ENCODE results near the gene RAB11FIP3. TPM values are rescaled to one million over a fixed set of nuclear protein-coding genes. Genes with fewer than 3 reads are reported as not detected.

The RAB11FIP3 gene
- total and polyA plus RNA-seq, 4 donors, result 24.2 to 107 (median 66.4) TPM

GRCh38 chr16:569445-570254 is 144.2 kb downstream of the RAB11FIP3 start, which contains the start of gene PIGQ:
TSS of gene PIGQ (plus strand) at chr16:569968. CDS start at chr16:574075, 4,107 bp downstream.
- Histone ChIP-seq H3K4me3 (ENCODE audit: low read depth, low read length) (peak within 1 kb of the TSS; percentile 60), H3K27ac (ENCODE audit: low read depth, low read length) (peak within 1 kb of the TSS; percentile 75), H3K4me1 (ENCODE audit: control insufficient read depth, insufficient read depth, low read length) (peaks cover 56% of the 10 kb centered on the region), H3K36me3 (ENCODE audit: control insufficient read depth, insufficient read depth, low read length) (peaks cover 39% of the 10 kb centered on the region), H3K27me3 (ENCODE audit: control insufficient read depth, insufficient read depth, low read length) (no peaks in the 10 kb centered on the region), H3K9me3 (ENCODE audit: control insufficient read depth, insufficient read depth, low read length) (no peaks in the 10 kb centered on the region)
- peak in 2 of 6 donors; percentile 77 to 81 for DNase-seq (ENCODE audit: low read depth in 4 of 6, low spot score in 6 of 6)
- under 1% methylated on average over 86 of the region's 87 CpGs for WGBS (ENCODE audit: insufficient coverage)

Small RNA genes lying within 50 kb of the gene (small RNA-seq; reads per million reads assigned to genes)
- gene MIR3176 (ENCODE audit: low replicate concordance) (1.2 reads per million, percentile 83 among the genes with 10 or more reads in this experiment), gene MIR5587 (ENCODE audit: low replicate concordance) (0.08 reads per million), gene RF00019 (ENCODE audit: low replicate concordance) (not detected), gene Z98883.1 (ENCODE audit: low replicate concordance) (not detected)

Other genes starting within 250 kb of the RAB11FIP3 start
- 1,000 to 10,000 TPM in 1 of 2 donors, 100 to 1,000 TPM in 1; 718 to 1,778 TPM for gene HBA1, start 249.0 kb upstream of the RAB11FIP3 start, total RNA-seq
- 1,000 to 10,000 TPM; 1,046 to 1,075 TPM for gene HBA1, start 249.0 kb upstream of the RAB11FIP3 start, polyA plus RNA-seq (ENCODE audit: insufficient read length in 2 of 2)
- gene HBQ1, start 245.2 kb upstream of the RAB11FIP3 start, total RNA-seq, result 1 to 10 TPM; 6.4 to 6.6 TPM
- gene HBQ1, start 245.2 kb upstream of the RAB11FIP3 start, polyA plus RNA-seq (ENCODE audit: insufficient read length in 2 of 2), result 10 to 100 TPM; 10.4 to 11.6 TPM
- gene LUC7L, start 196.2 kb upstream of the RAB11FIP3 start, total RNA-seq, result 100 to 1,000 TPM in 1 of 2 donors, 10 to 100 TPM in 1; 63.4 to 117 TPM
- gene LUC7L, start 196.2 kb upstream of the RAB11FIP3 start, polyA plus RNA-seq (ENCODE audit: insufficient read length in 2 of 2), result 100 to 1,000 TPM; 158 to 199 TPM
- 10 to 100 TPM; 34.8 to 55.8 TPM for gene FAM234A, start 190.8 kb upstream of the RAB11FIP3 start, total RNA-seq
- gene FAM234A, start 190.8 kb upstream of the RAB11FIP3 start, polyA plus RNA-seq (ENCODE audit: insufficient read length in 2 of 2), result 10 to 100 TPM; 60.6 to 66.3 TPM
- 10 to 100 TPM in 1 of 2 donors, 1 to 10 TPM in 1; 7.9 to 13.0 TPM for gene RGS11, start 149.7 kb upstream of the RAB11FIP3 start, total RNA-seq
- 10 to 100 TPM; 29.5 to 47.5 TPM for gene RGS11, start 149.7 kb upstream of the RAB11FIP3 start, polyA plus RNA-seq (ENCODE audit: insufficient read length in 2 of 2)
- 10 to 100 TPM; 24.9 to 50.4 TPM for gene ARHGDIG, start 145.1 kb upstream of the RAB11FIP3 start, total RNA-seq
- gene ARHGDIG, start 145.1 kb upstream of the RAB11FIP3 start, polyA plus RNA-seq (ENCODE audit: insufficient read length in 2 of 2), result 100 to 1,000 TPM; 106 to 120 TPM
- 10 to 100 TPM in 1 of 2 donors, 1 to 10 TPM in 1; 8.0 to 10.5 TPM for gene PDIA2, start 142.5 kb upstream of the RAB11FIP3 start, total RNA-seq
- 10 to 100 TPM; 37.1 to 38.4 TPM for gene PDIA2, start 142.5 kb upstream of the RAB11FIP3 start, polyA plus RNA-seq (ENCODE audit: insufficient read length in 2 of 2)
- 10 to 100 TPM in 1 of 2 donors, 1 to 10 TPM in 1; 8.5 to 24.0 TPM for gene AXIN1, start 72.9 kb upstream of the RAB11FIP3 start, total RNA-seq
- gene AXIN1, start 72.9 kb upstream of the RAB11FIP3 start, polyA plus RNA-seq (ENCODE audit: insufficient read length in 2 of 2), result 10 to 100 TPM; 20.5 to 23.0 TPM
- 10 to 100 TPM; 43.4 to 73.9 TPM for gene MRPL28, start 55.1 kb upstream of the RAB11FIP3 start, total RNA-seq
- 100 to 1,000 TPM; 112 to 114 TPM for gene MRPL28, start 55.1 kb upstream of the RAB11FIP3 start, polyA plus RNA-seq (ENCODE audit: insufficient read length in 2 of 2)
- gene PGAP6, start 43.7 kb upstream of the RAB11FIP3 start, total RNA-seq, result 10 to 100 TPM; 17.3 to 31.8 TPM
- 10 to 100 TPM; 60.6 to 70.3 TPM for gene PGAP6, start 43.7 kb upstream of the RAB11FIP3 start, polyA plus RNA-seq (ENCODE audit: insufficient read length in 2 of 2)
- 10 to 100 TPM; 14.3 to 88.8 TPM for gene NME4, start 28.4 kb upstream of the RAB11FIP3 start, total RNA-seq
- gene NME4, start 28.4 kb upstream of the RAB11FIP3 start, polyA plus RNA-seq (ENCODE audit: insufficient read length in 2 of 2), result 100 to 1,000 TPM; 133 to 150 TPM
- 1 to 10 TPM; 5.1 to 9.6 TPM for gene DECR2, start 23.8 kb upstream of the RAB11FIP3 start, total RNA-seq
- 10 to 100 TPM; 24.6 to 27.7 TPM for gene DECR2, start 23.8 kb upstream of the RAB11FIP3 start, polyA plus RNA-seq (ENCODE audit: insufficient read length in 2 of 2)
- 10 to 100 TPM in 1 of 2 donors, 1 to 10 TPM in 1; 9.6 to 19.5 TPM for gene CAPN15, start 102.1 kb downstream of the RAB11FIP3 start, total RNA-seq
- 10 to 100 TPM; 36.4 to 43.2 TPM for gene CAPN15, start 102.1 kb downstream of the RAB11FIP3 start, polyA plus RNA-seq (ENCODE audit: insufficient read length in 2 of 2)
- under 1 TPM in 1 of 2 donors, not detected in 1; 0.06 TPM for gene PRR35, start 134.7 kb downstream of the RAB11FIP3 start, total RNA-seq
- under 1 TPM in 1 of 2 donors, not detected in 1; 0.14 TPM for gene PRR35, start 134.7 kb downstream of the RAB11FIP3 start, polyA plus RNA-seq (ENCODE audit: insufficient read length in 2 of 2)
- gene NHLRC4, start 141.4 kb downstream of the RAB11FIP3 start, total RNA-seq, result 1 to 10 TPM in 1 of 2 donors, under 1 TPM in 1; 0.89 to 3.5 TPM
- gene NHLRC4, start 141.4 kb downstream of the RAB11FIP3 start, polyA plus RNA-seq (ENCODE audit: insufficient read length in 2 of 2), result 1 to 10 TPM in 1 of 2 donors, under 1 TPM in 1; 0.73 to 1.2 TPM
- gene PIGQ, start 144.3 kb downstream of the RAB11FIP3 start, total RNA-seq, result 10 to 100 TPM; 19.1 to 38.1 TPM
- gene PIGQ, start 144.3 kb downstream of the RAB11FIP3 start, polyA plus RNA-seq (ENCODE audit: insufficient read length in 2 of 2), result 10 to 100 TPM; 69.4 to 85.7 TPM
- gene RAB40C, start 164.4 kb downstream of the RAB11FIP3 start, total RNA-seq, result 10 to 100 TPM; 12.4 to 21.7 TPM
- gene RAB40C, start 164.4 kb downstream of the RAB11FIP3 start, polyA plus RNA-seq (ENCODE audit: insufficient read length in 2 of 2), result 10 to 100 TPM; 38.4 to 45.7 TPM
- gene WFIKKN1, start 205.3 kb downstream of the RAB11FIP3 start, total RNA-seq, result under 1 TPM; 0.30 to 0.44 TPM
- gene WFIKKN1, start 205.3 kb downstream of the RAB11FIP3 start, polyA plus RNA-seq (ENCODE audit: insufficient read length in 2 of 2), result 1 to 10 TPM; 1.1 to 1.4 TPM
- gene METTL26, start 210.7 kb downstream of the RAB11FIP3 start, total RNA-seq, result 10 to 100 TPM; 26.8 to 73.3 TPM
- 100 to 1,000 TPM; 119 to 124 TPM for gene METTL26, start 210.7 kb downstream of the RAB11FIP3 start, polyA plus RNA-seq (ENCODE audit: insufficient read length in 2 of 2)
- 10 to 100 TPM in 1 of 2 donors, 1 to 10 TPM in 1; 9.1 to 28.1 TPM for gene MCRIP2, start 216.2 kb downstream of the RAB11FIP3 start, total RNA-seq
- 10 to 100 TPM; 34.8 to 38.7 TPM for gene MCRIP2, start 216.2 kb downstream of the RAB11FIP3 start, polyA plus RNA-seq (ENCODE audit: insufficient read length in 2 of 2)
- gene WDR90, start 223.7 kb downstream of the RAB11FIP3 start, total RNA-seq, result 10 to 100 TPM in 1 of 2 donors, 1 to 10 TPM in 1; 8.3 to 31.9 TPM
- 10 to 100 TPM; 46.6 to 63.1 TPM for gene WDR90, start 223.7 kb downstream of the RAB11FIP3 start, polyA plus RNA-seq (ENCODE audit: insufficient read length in 2 of 2)
- 10 to 100 TPM; 20.7 to 41.1 TPM for gene RHOT2, start 242.5 kb downstream of the RAB11FIP3 start, total RNA-seq
- gene RHOT2, start 242.5 kb downstream of the RAB11FIP3 start, polyA plus RNA-seq (ENCODE audit: insufficient read length in 2 of 2), result 100 to 1,000 TPM; 102 to 115 TPM

All from spinal cord (tissue), 10 donors.